ENCODE measurements around the gene SENP6. TPM values are rescaled to one million over a fixed set of nuclear protein-coding genes. Genes with fewer than 3 reads are reported as not detected.

Gene SENP6
- total RNA-seq, 1 experiment from 2014 or later = 116 TPM

DNA sequence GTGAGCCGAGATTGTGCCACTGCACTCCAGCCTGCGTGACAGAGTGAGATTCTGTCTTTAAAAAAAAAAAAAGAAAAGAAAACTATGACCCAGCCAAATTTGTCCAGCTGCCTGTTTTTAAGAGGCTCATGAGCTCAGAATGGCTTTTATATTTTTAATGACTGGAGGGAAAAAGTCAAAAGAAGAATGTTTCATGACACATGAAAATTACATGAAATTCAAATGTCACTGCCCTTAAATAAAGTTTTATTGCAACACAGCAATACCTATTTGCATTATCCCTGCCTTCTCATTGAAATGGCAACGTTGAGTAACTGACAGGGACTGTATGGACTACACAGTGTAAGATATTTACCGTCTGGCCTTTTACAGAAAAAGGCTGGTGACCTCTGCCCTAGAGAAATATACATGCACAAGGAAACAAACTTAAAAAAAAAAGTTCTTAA lies 11.4 kb downstream of the SENP6 start:
- Histone ChIP-seq H3K23ac (ENCODE audit: insufficient read length, low read depth, low read length) (no peak overlapping the region), H2BK120ac (ENCODE audit: low read depth, low read length, poor library complexity, severe bottlenecking) (no peak overlapping the region), H4K8ac (replicated peaks; ENCODE audit: insufficient read length, low read depth, low read length) (no peak overlapping the region), H2BK15ac (ENCODE audit: low read depth, low read length) (no peak overlapping the region), H3T11ph (ENCODE audit: low read length) (no peak overlapping the region), H3K14ac (ENCODE audit: insufficient read depth, low read length) (no peak overlapping the region), H3K9me3 (ENCODE audit: control insufficient read depth, low read depth, low read length) (no peaks in the 10 kb centered on the region), H2AK5ac (ENCODE audit: insufficient read length, low read length) (no peak overlapping the region), H3K27ac (ENCODE audit: insufficient read length, low read depth, low read length) (no peak overlapping the region), H3K9ac (ENCODE audit: extremely low read depth, insufficient read length, low read length) (no peak overlapping the region), H2BK20ac (ENCODE audit: low read depth, low read length, poor library complexity, severe bottlenecking) (no peak overlapping the region), H3K23me2 (ENCODE audit: insufficient read length, low read depth, low read length, poor library complexity, severe bottlenecking) (no peaks in the 10 kb centered on the region), H2AFZ (ENCODE audit: low read length) (no peak overlapping the region), H4K91ac (ENCODE audit: insufficient read length, low read depth, low read length) (no peak overlapping the region), H3K79me1 (ENCODE audit: insufficient read depth, low read depth, low read length, poor library complexity, severe bottlenecking) (peaks cover 7% of the 10 kb centered on the region), H2BK5ac (ENCODE audit: insufficient read length, low read length) (no peak overlapping the region), H3K4ac (ENCODE audit: low read depth, low read length) (no peak overlapping the region), H3K79me2 (ENCODE audit: insufficient read depth, low read length) (peaks cover 58% of the 10 kb centered on the region), H4K20me1 (ENCODE audit: control insufficient read depth, insufficient read depth, insufficient read length) (peaks cover 3% of the 10 kb centered on the region), H3K18ac (ENCODE audit: insufficient read length, low read depth, low read length) (no peak overlapping the region), H2BK12ac (ENCODE audit: insufficient read length, low read depth, low read length) (no peak overlapping the region), H3K4me2 (ENCODE audit: insufficient read depth, insufficient read length, low read length) (no peak overlapping the region), H3K27me3 (ENCODE audit: insufficient read depth, low read length) (no peaks in the 10 kb centered on the region), H4K5ac (ENCODE audit: insufficient read length, low read depth, low read length) (no peak overlapping the region), H3K4me1 (ENCODE audit: insufficient read depth, low read length) (peaks cover 4% of the 10 kb centered on the region; the same call in 1 of the 2 replicates), H3K56ac (ENCODE audit: insufficient read length, low read depth, low read length) (no peak overlapping the region)
- Mint-ChIP-seq H3K4me1 (peaks cover 43% of the 10 kb centered on the region in 2 experiments), H3K27ac (no peak overlapping the region), H3K9me3 (peaks cover 7 to 8% of the 10 kb centered on the region in 2 experiments; a peak in 4 of 5 replicates), H3K27me3 (ENCODE audit: low read depth) (no peaks in the 10 kb centered on the region), H3K4me3 (no peak overlapping the region), H3K36me3 (ENCODE audit: insufficient read depth in 1 of 3, low read depth in 3 of 3) (peaks cover 9 to 19% (median 11%) of the 10 kb centered on the region in 3 experiments; a peak in 6 of 7 replicates)
- TF ChIP-seq, protein P1, sequence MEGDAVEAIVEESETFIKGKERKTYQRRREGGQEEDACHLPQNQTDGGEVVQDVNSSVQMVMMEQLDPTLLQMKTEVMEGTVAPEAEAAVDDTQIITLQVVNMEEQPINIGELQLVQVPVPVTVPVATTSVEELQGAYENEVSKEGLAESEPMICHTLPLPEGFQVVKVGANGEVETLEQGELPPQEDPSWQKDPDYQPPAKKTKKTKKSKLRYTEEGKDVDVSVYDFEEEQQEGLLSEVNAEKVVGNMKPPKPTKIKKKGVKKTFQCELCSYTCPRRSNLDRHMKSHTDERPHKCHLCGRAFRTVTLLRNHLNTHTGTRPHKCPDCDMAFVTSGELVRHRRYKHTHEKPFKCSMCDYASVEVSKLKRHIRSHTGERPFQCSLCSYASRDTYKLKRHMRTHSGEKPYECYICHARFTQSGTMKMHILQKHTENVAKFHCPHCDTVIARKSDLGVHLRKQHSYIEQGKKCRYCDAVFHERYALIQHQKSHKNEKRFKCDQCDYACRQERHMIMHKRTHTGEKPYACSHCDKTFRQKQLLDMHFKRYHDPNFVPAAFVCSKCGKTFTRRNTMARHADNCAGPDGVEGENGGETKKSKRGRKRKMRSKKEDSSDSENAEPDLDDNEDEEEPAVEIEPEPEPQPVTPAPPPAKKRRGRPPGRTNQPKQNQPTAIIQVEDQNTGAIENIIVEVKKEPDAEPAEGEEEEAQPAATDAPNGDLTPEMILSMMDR (conservative IDR thresholded peaks at IDR 0.05) = no peak
- no peak for DNase-seq
- no CpG with 5 or more reads among the region's 4 CpGs for WGBS (ENCODE audit: extremely low coverage, insufficient read length, low lambda C conversion rate)

Measured in H9 (cell line).